Activated T-helper 9 cell treated with anti-CD3 and anti-CD28 coated beads, Interleukin-2, amount 50 U/mL, for 16 hours (primary cell): Measurements from ENCODE around the gene TUBB.
"Not testable (repeated sequence)": the region's sequence is repeated elsewhere in the genome, so short reads cannot be mapped to it uniquely, and the experiment has no call there.

Source experiments
- DNase-seq: peaks from one replicate; pipeline ENCODE4 v3.0.0-alpha.2; 2020; ENCODE audit warnings: low read depth

TUBB gene

DNA sequence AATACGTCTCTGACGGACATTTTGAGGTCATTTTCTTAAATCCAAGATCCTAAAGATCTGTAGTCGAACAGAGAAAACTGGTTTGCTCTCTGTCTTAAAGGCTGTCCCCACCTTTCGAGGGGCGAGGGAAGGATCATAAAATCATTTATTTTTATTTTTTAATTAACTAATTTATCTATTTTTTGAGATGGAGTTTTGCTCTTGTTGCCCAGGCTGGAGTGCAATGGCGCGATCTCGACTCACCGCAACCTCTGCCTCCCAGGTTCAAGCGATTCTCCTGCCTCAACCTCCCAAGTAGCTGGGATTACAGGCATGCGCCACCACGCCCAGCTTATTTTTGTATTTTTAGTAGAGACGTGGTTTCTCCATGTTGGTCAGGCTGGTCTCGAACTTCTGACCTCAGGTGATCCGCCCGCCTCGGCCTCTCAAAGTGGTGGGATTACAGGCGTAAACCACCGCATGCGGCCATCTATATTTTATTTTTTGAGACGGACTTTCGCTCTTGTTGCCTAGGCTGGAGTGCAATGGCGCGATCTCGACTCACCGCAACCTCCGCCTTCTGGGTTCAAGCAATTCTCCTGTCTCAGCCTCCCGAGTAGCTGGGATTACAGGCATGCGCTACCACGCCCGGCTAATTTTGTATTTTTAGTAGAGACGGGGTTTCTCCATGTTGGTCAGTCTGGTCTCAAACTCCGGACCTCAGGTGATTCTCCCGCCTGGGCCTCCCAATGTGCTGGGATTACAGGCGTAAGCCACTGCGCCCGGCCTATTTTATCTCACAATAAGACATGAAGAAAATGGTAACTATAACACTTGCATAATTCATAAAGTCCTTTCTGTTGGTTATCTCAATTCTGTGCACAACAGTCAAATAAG lies 2.1 kb upstream of the TUBB start:
- DNase-seq: not testable (repeated sequence)

GRCh38 chr6:30719356-30719755 lies 796 bp upstream of the TUBB start:
- DNase-seq: no peak

DNA sequence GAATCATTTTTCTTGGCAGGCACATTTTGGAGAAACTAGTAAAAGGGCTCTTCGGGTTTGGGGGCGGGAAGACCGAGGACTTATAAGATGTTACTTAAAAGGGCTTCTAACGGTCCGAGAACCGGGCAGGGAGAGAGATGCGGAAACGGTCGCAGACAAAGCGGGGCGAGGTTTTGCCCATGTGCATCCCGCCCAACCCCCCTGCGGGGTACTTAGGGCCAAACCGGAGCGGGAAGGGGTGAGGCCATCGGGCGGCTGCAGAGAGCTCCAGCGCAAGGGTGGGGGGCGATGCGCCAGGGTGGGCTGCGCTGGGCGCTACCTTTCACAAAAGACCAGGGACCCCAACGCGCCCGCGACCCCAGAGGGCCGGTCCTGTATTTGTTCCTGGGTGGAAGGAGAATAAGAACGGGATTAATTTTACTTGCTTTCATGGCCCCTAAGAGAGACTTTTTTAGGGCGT lies 616 bp downstream of the TUBB start:
- DNase-seq: no peak

GRCh38 chr6:30721198-30722024 lies 1.3 kb downstream of the TUBB start:
- peak; percentile 98 for DNase-seq

DNA sequence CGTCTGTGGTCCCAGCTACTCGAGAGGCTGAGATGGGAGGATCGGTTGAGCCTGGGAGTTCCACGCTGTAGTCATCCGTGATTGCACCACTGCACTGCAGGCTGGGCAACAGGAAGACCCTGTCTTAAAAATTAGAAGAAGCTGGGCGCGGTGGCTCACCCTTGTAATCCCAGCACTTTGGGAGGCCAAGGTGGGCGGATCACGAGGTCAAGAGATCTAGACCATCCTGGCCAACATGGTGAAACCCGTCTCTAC lies 1.8 kb downstream of the TUBB start:
- DNase-seq: not testable (repeated sequence)

GRCh38 chr6:30722280-30723112 lies 2.3 kb downstream of the TUBB start:
- DNase-seq: peak; percentile 80

- not testable (repeated sequence) for DNase-seq
Observed at GRCh38 chr6:30723159-30723842, 3.1 kb downstream of the TUBB start.

- DNase-seq: not testable (repeated sequence)
Observed at GRCh38 chr6:30723843-30724741, 3.9 kb downstream of the TUBB start.

DNA sequence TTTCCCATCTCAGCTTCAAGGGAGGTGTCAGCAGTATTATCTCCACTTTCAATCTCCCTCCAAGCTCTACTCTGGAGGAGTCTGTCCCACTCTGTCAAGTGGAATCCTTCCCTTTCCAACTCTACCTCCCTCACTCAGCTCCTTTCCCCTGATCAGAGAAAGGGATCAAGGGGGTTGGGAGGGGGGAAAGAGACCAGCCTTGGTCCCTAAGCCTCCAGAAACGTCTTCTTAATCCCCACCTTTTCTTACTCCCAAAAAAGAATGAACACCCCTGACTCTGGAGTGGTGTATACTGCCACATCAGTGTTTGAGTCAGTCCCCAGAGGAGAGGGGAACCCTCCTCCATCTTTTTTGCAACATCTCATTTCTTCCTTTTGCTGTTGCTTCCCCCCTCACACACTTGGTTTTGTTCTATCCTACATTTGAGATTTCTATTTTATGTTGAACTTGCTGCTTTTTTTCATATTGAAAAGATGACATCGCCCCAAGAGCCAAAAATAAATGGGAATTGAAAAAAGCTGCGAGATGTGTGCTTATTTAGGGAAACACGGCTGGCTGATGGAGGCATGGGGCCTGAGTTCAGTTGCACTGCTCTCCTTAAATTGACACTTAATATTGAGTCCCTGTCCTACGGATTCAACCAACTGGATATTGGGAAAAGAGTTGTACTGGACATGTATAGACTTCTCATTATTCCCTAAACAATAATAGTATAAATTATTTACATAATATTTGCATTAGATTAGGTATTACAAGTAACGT lies 4.9 kb downstream of the TUBB start:
- DNase-seq: no peak

GRCh38 chr6:30725713-30726505 lies 5.8 kb downstream of the TUBB start:
- DNase-seq: no peak

GRCh38 chr6:30726506-30727413 lies 6.6 kb downstream of the TUBB start:
- no peak for DNase-seq

GRCh38 chr6:30727920-30728553 lies 7.9 kb downstream of the TUBB start:
- DNase-seq: no peak

DNA sequence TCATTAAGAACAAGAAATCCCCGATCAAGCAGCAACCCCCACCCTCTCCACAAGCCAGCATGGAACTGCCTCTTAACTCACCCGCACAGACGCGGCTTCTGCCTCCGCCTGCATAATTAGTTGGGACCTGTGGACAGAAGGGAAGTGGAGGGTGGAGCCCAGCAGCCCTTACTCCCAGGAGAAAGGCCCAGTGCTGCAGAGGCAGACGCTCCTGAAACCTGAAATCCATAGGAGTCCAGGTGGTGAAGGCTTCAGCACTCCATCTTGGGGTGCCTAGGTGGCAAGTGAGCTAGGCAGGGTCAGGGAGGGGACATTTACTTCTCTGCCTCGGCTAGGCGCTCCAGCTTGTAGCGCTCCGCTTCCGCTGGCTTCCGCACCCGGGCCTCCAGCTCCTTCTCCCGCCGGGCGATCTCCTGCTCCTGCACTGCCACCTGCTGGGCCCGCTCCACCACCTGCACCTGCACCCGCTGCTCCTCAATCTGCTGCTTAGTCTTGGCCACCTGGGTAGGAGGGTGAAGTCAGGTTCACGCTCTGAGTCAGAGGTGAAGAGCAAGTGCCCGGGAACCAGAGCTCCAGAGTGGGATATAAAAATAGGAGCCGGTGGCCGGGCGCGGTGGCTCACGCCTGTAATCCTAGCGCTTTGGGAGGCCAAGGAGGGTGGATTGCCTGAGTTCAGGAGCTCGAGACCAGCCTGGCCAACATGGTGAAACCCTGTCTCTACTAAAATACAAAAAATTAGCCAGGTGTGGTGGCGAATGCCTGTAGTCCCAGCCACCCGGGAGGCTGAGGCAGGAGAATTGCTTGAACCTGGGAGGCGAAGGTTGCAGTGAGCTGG lies 10.7 kb downstream of the TUBB start:
- peak; percentile 76 for DNase-seq

DNA sequence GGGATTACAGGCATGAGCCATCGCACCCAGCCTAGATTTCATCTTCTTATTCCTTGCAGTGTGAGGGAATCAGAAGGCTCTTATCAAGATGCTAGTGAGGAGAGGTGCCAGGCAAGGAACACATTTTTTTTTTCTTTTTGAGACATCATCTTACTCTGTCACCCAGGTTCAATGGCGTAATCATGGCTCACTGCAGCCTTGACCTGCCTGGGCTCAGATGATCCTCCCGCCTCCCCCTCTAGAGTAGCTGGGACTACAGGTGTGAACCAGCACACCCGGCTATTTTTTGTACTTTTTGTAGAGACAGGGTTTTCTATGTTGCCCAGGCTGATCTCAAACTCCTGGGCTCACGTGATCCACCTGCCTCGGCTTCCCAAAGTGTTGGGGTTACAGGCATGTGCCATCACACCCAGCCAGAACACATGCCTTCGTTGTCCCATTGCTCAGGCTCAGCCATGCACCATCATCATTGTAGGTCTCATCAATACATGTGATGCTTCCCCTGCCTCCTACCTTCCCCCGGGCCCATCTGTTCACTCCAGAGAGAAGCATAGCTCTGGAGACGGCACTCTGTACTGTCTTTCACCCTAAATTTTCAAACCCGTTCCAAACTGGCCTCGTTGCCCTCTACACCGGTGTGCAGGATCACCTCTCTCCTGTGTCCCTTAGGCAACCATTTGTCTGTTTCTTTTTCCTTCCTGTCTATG lies 12.2 kb downstream of the TUBB start:
- DNase-seq: no peak

DNA sequence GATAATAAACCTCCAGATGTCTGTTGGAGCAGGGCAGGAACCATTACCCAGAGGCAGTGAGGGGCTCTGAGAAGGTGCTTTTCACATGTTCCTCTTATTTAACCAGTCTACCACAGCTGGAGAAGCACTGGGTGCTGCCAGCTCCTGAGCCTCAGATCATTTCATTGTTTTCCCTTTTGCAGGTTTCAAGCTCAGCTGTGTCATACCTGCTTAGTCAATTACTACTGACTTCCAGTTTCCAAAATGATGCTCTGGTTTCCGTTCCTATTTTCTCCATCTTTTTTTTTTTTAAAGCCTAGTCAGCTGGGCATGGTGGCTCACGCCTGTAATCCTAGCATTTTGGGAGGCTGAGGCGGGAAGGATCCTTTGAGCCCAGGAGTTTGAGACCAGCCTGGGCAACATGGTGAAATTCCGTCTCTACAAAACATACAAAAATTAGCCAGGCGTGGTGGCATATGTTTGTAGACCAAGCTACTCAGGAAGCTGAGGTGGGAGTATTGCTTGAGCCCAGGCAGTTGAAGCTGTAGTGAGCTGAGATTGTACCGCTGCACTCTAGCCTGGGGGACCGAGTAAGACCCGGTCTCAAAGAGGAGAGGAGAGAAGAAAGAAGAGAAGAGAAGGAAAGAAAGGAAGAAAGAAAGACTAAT lies 15.6 kb downstream of the TUBB start:
- DNase-seq: no peak
